HepG2 (cell line): ENCODE measurements around the gene ZNF732. TPM values are rescaled to one million over a fixed set of nuclear protein-coding genes. Genes with fewer than 3 reads are reported as not detected.

Source experiments
- ATAC-seq: fragments of 200-7000 bp; cut with Tn5 transposase; 3 replicates; pipeline ENCODE4 v1.9.1; 2020; ENCODE audit warnings: mild to moderate bottlenecking, moderate library complexity
- BruUV-seq: library from RNA; stranded (reverse); fragments of 400-500 nt; replicated peaks from 2 replicates; lab custom pipeline; 2021; lab: Mats Ljungman, UMichigan
- CTCF ChIA-PET: fragments of 300-600 bp; formaldehyde crosslinking; extraction: SDS; loops from one replicate; lab custom pipeline; 2021; ENCODE audit warnings: low total read pairs, inconsistent platforms, low intra/inter-chr PET ratio; lab: Yijun Ruan, JAX
- POLR2A ChIA-PET: fragments of 350-600 bp; sonication (Branson Sonifier 250); formaldehyde crosslinking; loops from one replicate; lab custom pipeline; 2020; ENCODE audit warnings: antibody characterized with exemption, inconsistent platforms; lab: Yijun Ruan, JAX
- DNase-seq: peaks from one replicate; pipeline ENCODE4 v3.0.0-alpha.2; 2015; ENCODE audit warnings: low spot score
- FAIRE-seq: peaks from 3 replicates; lab custom pipeline; 2011; peaks lifted over from hg19 to GRCh38; lab: Jason Lieb, UNC
- H2AFZ ChIP-seq: one replicate; pipeline ENCODE4 v1.6.1; 2011; ENCODE audit warnings: low read length, inconsistent platforms
- H3K27ac ChIP-seq: fragments of 300-600 bp; 3 replicates; pipeline ENCODE4 v1.8.0; 2011; ENCODE audit warnings: mixed run types, mild to moderate bottlenecking, mixed read lengths, low read length, inconsistent platforms; ENCODE audit not compliant: insufficient read depth; ENCODE audit errors: extremely low read length
- H3K27me3 ChIP-seq, 2 experiments: fragments of 200-600 bp in 1 of 2; 2 replicates in 1 of 2; 3 replicates in 1 of 2; pipeline versions ENCODE4 v1.6.0 to v1.8.0; 2011; ENCODE audit warnings: low read length in 2 of 2, mild to moderate bottlenecking in 2 of 2, moderate library complexity in 2 of 2, inconsistent platforms in 1 of 2; ENCODE audit not compliant: insufficient read depth in 2 of 2, control insufficient read depth in 1 of 2
- H3K36me3 ChIP-seq, 2 experiments: fragments of 200-600 bp in 1 of 2; replicated peaks in 1 of 2; 2 replicates in 1 of 2; 3 replicates in 1 of 2; pipeline versions ENCODE4 v1.5.1 to v1.8.0; 2011; ENCODE audit warnings: low read length in 2 of 2, inconsistent platforms in 1 of 2; ENCODE audit not compliant: insufficient read depth in 2 of 2, control insufficient read depth in 1 of 2
- H3K4me1 ChIP-seq: 2 replicates; pipeline ENCODE4 v1.5.1; 2012; ENCODE audit warnings: low read length, inconsistent platforms; ENCODE audit not compliant: insufficient read depth
- H3K4me2 ChIP-seq: 2 replicates; pipeline ENCODE4 v1.6.0; 2011; ENCODE audit warnings: low read depth, low read length, inconsistent platforms
- H3K4me3 ChIP-seq, 3 experiments: fragments of 200-600 bp in 1 of 3; sonication (generic), shearing (Covaris generic) in 1 of 3; replicated peaks in 1 of 3; 2 replicates each; pipeline ENCODE4 v1.5.1; 2011 to 2016; ENCODE audit warnings: low read length in 3 of 3, inconsistent platforms in 2 of 3, low read depth in 2 of 3, mild to moderate bottlenecking in 2 of 3, control low read depth in 1 of 3, mixed read lengths in 1 of 3; ENCODE audit not compliant: insufficient read depth in 1 of 3
- H3K79me2 ChIP-seq: one replicate; pipeline ENCODE4 v1.6.1; 2011; ENCODE audit warnings: low read length, inconsistent platforms; ENCODE audit not compliant: insufficient read depth
- H3K9ac ChIP-seq: 2 replicates; pipeline ENCODE4 v1.6.0; 2011; ENCODE audit warnings: mild to moderate bottlenecking, low read depth, low read length, inconsistent platforms; ENCODE audit not compliant: insufficient read depth
- H3K9me3 ChIP-seq: 2 replicates; pipeline ENCODE4 v1.5.1; 2012; ENCODE audit warnings: mild to moderate bottlenecking, low read length
- H4K20me1 ChIP-seq: 2 replicates; pipeline ENCODE4 v1.6.0; 2011; ENCODE audit warnings: inconsistent platforms, mild to moderate bottlenecking, low read length, moderate library complexity; ENCODE audit not compliant: insufficient read depth
- CHCHD3 ChIP-seq: sonication (generic); formaldehyde crosslinking; IDR thresholded peaks from 2 replicates; pipeline ENCODE4 v1.8.0; 2022; ENCODE audit warnings: mild to moderate bottlenecking, missing genetic modification reagents, moderate library complexity
- GATA4 ChIP-seq: sonication (generic); IDR thresholded peaks from 2 replicates; pipeline ENCODE4 v1.6.1; 2016; ENCODE audit warnings: antibody characterized with exemption, low read depth, borderline replicate concordance
- MED13 ChIP-seq: sonication (generic); formaldehyde crosslinking; IDR thresholded peaks from 2 replicates; pipeline ENCODE4 v1.5.0; 2020; ENCODE audit warnings: missing genetic modification reagents
- NR2F2 ChIP-seq: IDR thresholded peaks from 2 replicates; pipeline ENCODE4 v1.6.1; 2012; ENCODE audit warnings: low read depth, inconsistent platforms, borderline replicate concordance
- RERE ChIP-seq: IDR thresholded peaks from 2 replicates; pipeline ENCODE4 v1.6.1; 2016; ENCODE audit warnings: low read depth, missing genetic modification reagents, missing compliant biosample characterization
- SMAD1 ChIP-seq: sonication (generic); formaldehyde crosslinking; IDR thresholded peaks from 2 replicates; pipeline ENCODE4 v1.4.0; 2020; ENCODE audit warnings: missing genetic modification reagents, low read depth, mild to moderate bottlenecking, borderline replicate concordance
- TRIM24 ChIP-seq: sonication (generic); formaldehyde crosslinking; IDR thresholded peaks from 2 replicates; pipeline ENCODE4 v1.8.0; 2022; ENCODE audit warnings: mild to moderate bottlenecking, missing genetic modification reagents
- U2AF2 ChIP-seq: fragments of 200-400 bp; formaldehyde crosslinking; IDR thresholded peaks from 2 replicates; pipeline ENCODE4 v1.6.1; 2017; ENCODE audit warnings: low read depth, mild to moderate bottlenecking, low read length
- ZFP82 ChIP-seq: sonication (generic); formaldehyde crosslinking; IDR thresholded peaks from 2 replicates; pipeline ENCODE4 v1.5.1; 2020; ENCODE audit warnings: mild to moderate bottlenecking, missing genetic modification reagents, borderline replicate concordance
- ZKSCAN8 ChIP-seq: IDR thresholded peaks from 2 replicates; pipeline ENCODE4 v1.6.1; 2016; ENCODE audit warnings: borderline replicate concordance, missing genetic modification reagents, missing compliant biosample characterization
- ZNF124 ChIP-seq: sonication (generic); formaldehyde crosslinking; IDR thresholded peaks from 2 replicates; pipeline ENCODE4 v1.4.0; 2020; ENCODE audit warnings: missing genetic modification reagents
- ZNF274 ChIP-seq: sonication (generic); formaldehyde crosslinking; IDR thresholded peaks from 2 replicates; pipeline ENCODE4 v1.5.1; 2020; ENCODE audit warnings: mild to moderate bottlenecking, missing genetic modification reagents
- ZNF30 ChIP-seq: sonication (generic); formaldehyde crosslinking; IDR thresholded peaks from 2 replicates; pipeline ENCODE4 v1.5.0; 2020; ENCODE audit warnings: mild to moderate bottlenecking, missing genetic modification reagents
- ZNF382 ChIP-seq: sonication (generic); formaldehyde crosslinking; IDR thresholded peaks from 2 replicates; pipeline ENCODE4 v1.5.0; 2020; ENCODE audit warnings: missing genetic modification reagents, mild to moderate bottlenecking, borderline replicate concordance
- ZNF496 ChIP-seq: sonication (generic); formaldehyde crosslinking; IDR thresholded peaks from 2 replicates; pipeline ENCODE4 v1.8.1; 2023; ENCODE audit warnings: mild to moderate bottlenecking, moderate library complexity, missing genetic modification reagents; ENCODE audit not compliant: insufficient replicate concordance
- ZNF530 ChIP-seq: sonication (generic); formaldehyde crosslinking; IDR thresholded peaks from 2 replicates; pipeline ENCODE4 v1.5.0; 2020; ENCODE audit warnings: low read depth, mild to moderate bottlenecking, missing genetic modification reagents
- ZNF660 ChIP-seq: sonication (generic); formaldehyde crosslinking; IDR thresholded peaks from 2 replicates; pipeline ENCODE4 v1.5.1; 2020; ENCODE audit warnings: mild to moderate bottlenecking, low read depth, missing genetic modification reagents, borderline replicate concordance
- ZNF781 ChIP-seq: sonication (generic); formaldehyde crosslinking; IDR thresholded peaks from 2 replicates; pipeline ENCODE4 v1.5.1; 2020; ENCODE audit warnings: borderline replicate concordance, mild to moderate bottlenecking, missing genetic modification reagents; ENCODE audit errors: not compliant biosample characterization
- WGBS: methylation state at CpG from one replicate; pipeline ENCODE4 v1.1.6; 2017; ENCODE audit warnings: low lambda C conversion rate; 5-methylcytosine and 5-hydroxymethylcytosine counted together
- in situ Hi-C: cut with HindIII; loops from 2 replicates; pipeline ENCODE4 v1.10.0; 2017; ENCODE audit warnings: low pct_unique_long_range_greater_than_20kb; ENCODE audit not compliant: extremely low pct_ligation_motif_present
- intact Hi-C: fragments of 100-400 bp; cut with micrococcal nuclease; formaldehyde crosslinking; loops from one replicate; pipeline ENCODE4 v1.10.0; 2022; ENCODE audit not compliant: unreplicated experiment
- polyA plus RNA-seq, 8 experiments: library from polyadenylated mRNA; depleted of rRNA in 3 of 8; stranded (reverse) in 7 of 8; unstranded in 1 of 8; fragments of >200 nt; fragmentation: Illumina TruSeq in 4 of 8; extraction: Trizol in 4 of 8; gene quantifications; 2 replicates each; pipeline versions ENCODE4 v1.2.1 to v1.2.3, GENCODE V29; 2011 to 2016; ENCODE audit warnings: low read depth in 4 of 8, missing spikeins in 1 of 8, mixed read lengths in 1 of 8; ENCODE audit not compliant: insufficient read depth in 1 of 8
- total RNA-seq, 5 experiments: library from RNA; depleted of rRNA; stranded (reverse); fragments of >200 nt; fragmentation: Illumina TruSeq; extraction: Trizol; gene quantifications; 2 replicates each; pipeline ENCODE4 v1.2.3, GENCODE V29; 2016; ENCODE audit warnings: low read depth in 1 of 5

Gene ZNF732
- total and polyA plus RNA-seq, 2 of the 13 experiments (the other 11 are each of a cell fraction or from before 2014, with no cell fraction given): not detected

- TF ChIP-seq ZNF382 (CRISPR knock-in tag): no peak
- TF ChIP-seq ZNF781 (CRISPR knock-in tag): no peak
- TF ChIP-seq CHCHD3 (CRISPR knock-in tag): no peak
- TF ChIP-seq ZNF30 (CRISPR knock-in tag): no peak
- TF ChIP-seq ZNF530: no peak
- no peak for TF ChIP-seq U2AF2
- no peak for TF ChIP-seq ZKSCAN8 (CRISPR knock-in tag)
- no peak for TF ChIP-seq NR2F2
- no peak for TF ChIP-seq ZFP82 (CRISPR knock-in tag)
- TF ChIP-seq ZNF496 (CRISPR knock-in tag): no peak
- no peak for TF ChIP-seq ZNF124 (CRISPR knock-in tag)
- TF ChIP-seq TRIM24 (CRISPR knock-in tag): no peak
- TF ChIP-seq SMAD1 (CRISPR knock-in tag): no peak
- no peak for TF ChIP-seq ZNF274 (CRISPR knock-in tag)
- no peak for TF ChIP-seq ZNF660
- no peak for TF ChIP-seq RERE (CRISPR knock-in tag)
- TF ChIP-seq GATA4: no peak
- TF ChIP-seq MED13 (CRISPR knock-in tag): no peak
- in situ Hi-C loops (no loop called here), intact Hi-C loops (no loop called here)
- Histone ChIP-seq H3K27me3 (no peaks in the 10 kb centered on the region), H3K4me2 (no peak overlapping the region), H3K9ac (no peak overlapping the region), H3K4me1 (no peaks in the 10 kb centered on the region), H3K27ac (no peak overlapping the region), H2AFZ (no peak overlapping the region), H3K36me3 (no peaks in the 10 kb centered on the region), H3K79me2 (no peaks in the 10 kb centered on the region), H3K9me3 (peaks cover 86% of the 10 kb centered on the region), H4K20me1 (no peaks in the 10 kb centered on the region), H3K4me3 (no peak overlapping the region)
- FAIRE-seq (no peak), ATAC-seq (no peak), DNase-seq (no peak)
- CTCF ChIA-PET: no interaction called here
- BruUV-seq: no TSS peak
- POLR2A ChIA-PET: no interaction called here
- WGBS: 71% methylated on average over 12 of the region's 13 CpGs
Measured at GRCh38 chr4:338759-339097, 33.5 kb upstream of the ZNF732 start.
